LoVo (cell line): ENCODE measurements around the gene GABRG3.
A peak's percentile ranks its signal among the peaks of the same experiment; 100 is the strongest.

Experiments
- DNase-seq: peaks from one replicate; pipeline ENCODE4 v3.0.0-alpha.2; 2016; ENCODE audit warnings: low spot score

Gene GABRG3

DNA sequence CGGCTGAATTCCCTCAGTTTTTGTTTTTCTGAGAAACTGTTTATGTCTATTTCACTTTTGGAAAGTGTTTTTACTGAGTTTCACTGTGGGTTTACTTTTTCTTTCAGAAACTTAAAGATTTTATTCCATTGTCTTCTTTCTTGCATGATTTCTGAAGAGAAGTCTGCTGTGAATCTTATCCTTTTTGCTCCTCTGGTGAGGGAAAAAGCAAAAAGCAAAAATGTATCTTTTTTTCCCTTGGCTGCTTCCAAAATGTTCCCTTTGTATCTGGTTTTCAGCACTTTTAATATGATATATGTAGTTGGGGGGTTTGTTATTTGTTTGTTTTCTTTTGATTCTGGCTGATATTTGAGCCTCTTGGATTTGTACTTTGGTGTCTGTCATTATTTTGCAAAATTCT, 538.0 kb downstream of the GABRG3 start:
- DNase-seq: no peak

DNA sequence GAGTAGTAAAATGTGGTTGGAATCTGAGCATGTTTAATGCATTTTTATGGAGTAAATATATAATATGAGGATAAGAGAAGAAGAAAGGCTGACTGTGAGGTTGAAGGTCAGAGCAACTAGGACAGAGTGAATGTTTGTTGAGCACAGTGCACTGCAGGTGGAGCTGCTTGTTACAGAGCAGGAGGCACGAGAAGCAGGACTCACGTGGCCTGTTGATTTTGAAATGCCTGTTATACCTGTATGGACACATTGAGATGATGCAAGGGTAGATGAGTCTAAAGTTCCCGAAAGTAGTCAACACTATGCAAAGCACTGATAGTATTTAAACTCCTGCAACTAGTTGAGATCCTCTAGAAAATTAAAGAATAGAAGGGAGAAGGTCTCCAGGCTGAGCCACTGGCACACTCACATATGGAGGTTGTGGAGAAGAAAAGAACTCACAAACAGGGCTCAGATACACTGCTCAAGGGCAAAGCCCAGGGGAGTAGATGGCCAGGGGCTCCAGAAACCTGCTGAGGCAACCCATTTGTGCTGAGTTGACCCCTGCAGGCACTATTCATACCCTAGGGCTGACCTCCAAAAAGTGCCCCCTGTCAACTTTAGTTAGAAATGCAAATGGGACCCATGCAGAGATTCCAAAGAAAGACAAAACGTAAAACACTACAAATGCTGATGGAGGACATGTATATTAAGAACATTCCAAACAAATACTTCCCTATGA, 541.5 kb downstream of the GABRG3 start:
- DNase-seq: no peak

DNA sequence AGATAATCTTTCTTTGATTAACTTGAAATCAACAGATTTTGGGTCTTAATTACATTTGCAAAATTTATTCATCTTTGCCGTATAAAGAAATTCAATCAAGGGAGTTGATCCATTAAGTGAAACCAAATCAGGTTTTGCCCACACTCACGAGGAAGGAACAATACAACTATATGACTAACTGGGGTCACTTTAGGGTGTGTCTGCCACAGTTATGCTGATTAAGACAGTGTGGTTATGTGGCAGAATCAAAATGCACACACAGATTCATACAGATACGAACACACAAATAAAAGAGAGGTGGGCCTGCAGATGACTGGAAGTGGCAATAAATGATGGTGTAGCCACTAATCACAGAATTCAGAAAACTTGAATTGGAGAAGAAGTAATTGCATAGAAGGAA, 543.5 kb downstream of the GABRG3 start:
- peak; percentile 6 for DNase-seq

DNA sequence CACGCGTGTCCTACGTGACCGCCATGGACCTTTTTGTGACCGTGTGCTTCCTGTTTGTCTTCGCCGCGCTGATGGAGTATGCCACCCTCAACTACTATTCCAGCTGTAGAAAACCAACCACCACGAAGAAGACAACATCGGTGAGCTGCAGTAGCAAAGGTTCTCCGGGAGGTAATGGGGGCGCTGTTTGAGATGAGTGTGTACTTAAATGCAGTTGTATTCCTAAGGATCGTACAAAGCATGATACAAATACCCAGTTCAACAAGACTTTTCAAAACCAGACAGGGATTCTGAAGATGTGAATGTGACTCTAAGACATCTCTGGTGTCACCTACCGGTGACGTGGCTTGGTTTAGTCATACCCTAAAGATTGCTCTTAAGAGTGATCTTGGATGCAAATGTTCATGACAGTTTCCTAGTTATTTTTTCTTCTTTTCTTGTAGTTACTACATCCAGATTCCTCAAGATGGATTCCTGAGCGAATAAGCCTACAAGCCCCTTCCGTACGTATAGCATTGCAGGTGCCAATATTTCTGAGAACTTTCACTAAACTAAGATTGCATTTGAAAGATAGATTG, 556.6 kb downstream of the GABRG3 start:
- no peak for DNase-seq

DNA sequence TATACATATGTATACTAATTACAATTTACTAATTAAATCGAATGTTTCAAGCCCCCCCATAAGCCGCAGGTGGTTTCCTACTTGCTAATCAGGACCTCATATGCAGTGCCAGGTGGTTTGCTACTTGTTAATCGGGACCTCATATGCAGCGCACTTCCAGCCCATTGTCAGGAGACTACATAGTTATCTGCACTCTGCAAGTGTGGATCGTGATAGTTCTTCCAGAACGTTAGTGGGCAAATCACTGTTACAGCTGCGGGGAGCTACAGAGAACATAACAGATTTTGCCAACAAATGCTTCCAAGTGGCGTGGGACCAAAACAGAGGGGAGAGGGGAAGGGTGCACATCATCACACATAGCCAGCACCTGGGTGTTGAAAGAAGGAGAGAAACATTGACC, 558.4 kb downstream of the GABRG3 start:
- DNase-seq: no peak

DNA sequence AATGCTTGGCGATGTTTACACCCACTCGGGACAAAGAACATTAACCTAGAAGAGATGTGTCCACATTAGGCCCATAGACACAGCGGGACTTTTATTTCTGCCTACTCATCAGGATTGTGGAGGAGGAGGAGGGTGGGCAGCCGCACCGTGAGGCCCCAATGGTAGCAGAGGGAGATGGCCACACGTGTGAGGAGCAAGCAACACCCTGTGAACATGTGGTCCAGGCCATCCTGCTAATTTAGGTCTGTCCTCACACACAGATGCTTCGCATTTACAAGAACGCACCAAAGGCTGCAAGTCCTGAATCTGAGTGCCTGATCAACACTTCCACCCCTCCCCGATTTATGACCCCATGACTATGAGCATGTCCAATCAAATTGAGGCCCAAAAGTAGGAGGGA, 560.0 kb downstream of the GABRG3 start:
- no peak for DNase-seq

DNA sequence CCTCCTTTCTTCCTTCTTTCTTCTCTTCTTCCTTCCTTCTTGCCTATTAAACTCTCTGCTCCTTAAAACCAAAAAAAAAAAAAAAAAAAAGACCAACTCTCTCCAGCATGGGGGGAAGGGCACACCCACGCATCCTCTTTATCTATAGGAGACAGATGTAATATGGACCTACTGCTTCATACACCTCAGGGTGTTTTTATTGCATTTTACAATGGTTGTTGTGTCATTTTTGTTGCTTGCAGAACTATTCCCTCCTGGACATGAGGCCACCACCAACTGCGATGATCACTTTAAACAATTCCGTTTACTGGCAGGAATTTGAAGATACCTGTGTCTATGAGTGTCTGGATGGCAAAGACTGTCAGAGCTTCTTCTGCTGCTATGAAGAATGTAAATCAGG, 561.4 kb downstream of the GABRG3 start:
- DNase-seq: no peak

DNA sequence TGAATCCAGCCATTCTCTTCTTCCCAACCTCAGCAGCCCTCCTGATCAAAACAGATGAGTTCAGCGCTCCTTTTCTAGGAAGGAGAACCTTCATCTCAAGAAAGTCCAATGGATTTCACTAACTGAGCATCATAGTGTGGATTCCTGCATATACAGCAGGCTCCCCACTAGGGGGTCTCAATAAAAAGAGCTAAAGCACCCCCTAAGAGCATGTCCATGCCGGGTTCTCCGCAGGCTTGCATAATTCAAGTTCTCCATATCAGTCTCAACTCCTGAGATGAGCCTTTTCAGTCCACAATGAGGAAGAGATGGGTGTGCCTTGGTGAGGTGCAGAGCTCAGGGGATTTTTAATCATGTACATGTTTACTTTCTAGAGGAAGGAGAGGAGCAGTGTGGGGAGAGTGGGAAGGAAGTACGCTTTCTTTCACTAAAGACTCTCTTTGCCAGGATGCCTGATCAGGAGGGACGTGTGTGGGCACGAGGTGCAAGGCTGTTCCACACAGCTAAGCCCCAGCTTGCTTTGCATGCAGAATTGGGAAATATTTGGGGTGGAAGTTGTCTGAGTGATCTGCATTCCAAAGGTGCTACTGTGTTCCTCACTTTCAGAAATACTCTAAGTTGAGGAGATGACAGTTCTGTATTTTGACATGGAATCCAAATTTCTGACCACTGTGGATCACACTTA, 564.6 kb downstream of the GABRG3 start:
- no peak for DNase-seq

DNA sequence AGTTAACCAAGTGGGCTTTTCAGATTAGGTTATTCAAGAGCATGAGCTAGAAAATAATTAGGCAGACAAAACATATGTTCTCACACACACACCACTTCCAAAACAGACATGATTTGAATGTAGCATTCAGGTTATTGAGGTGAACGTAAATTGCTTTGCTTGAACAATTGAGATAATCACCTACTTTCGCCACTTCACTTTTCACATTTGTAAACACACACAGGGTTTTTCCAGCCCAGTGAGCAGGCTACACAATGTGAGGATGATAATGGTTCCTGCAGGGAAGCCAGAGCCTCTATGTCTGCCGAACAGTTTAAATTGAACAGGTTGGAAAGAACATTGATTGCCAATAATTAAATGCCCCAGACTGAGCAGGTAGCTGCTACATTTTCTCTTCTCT, 567.3 kb downstream of the GABRG3 start:
- no peak for DNase-seq

DNA sequence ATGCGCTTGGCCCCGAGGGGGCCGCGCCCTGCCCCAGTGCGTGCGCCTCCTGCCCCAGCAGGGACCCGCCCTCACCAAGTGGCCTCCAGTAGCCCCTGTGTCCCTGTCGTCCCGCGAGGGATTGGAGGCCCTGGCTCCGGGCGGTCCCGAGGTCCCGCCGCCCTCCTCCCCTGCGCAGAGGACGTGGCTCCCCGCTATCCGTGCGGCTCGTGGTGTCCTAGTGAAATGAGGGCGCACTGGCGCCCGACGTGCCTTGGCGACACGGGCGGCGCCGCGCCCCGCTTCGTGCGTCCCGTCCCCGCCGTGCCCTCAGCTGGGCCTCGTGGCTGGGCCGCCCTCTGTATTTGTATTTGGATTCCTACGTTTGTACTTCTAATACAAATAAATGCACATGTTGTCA, 570.6 kb downstream of the GABRG3 start:
- DNase-seq: no peak

DNA sequence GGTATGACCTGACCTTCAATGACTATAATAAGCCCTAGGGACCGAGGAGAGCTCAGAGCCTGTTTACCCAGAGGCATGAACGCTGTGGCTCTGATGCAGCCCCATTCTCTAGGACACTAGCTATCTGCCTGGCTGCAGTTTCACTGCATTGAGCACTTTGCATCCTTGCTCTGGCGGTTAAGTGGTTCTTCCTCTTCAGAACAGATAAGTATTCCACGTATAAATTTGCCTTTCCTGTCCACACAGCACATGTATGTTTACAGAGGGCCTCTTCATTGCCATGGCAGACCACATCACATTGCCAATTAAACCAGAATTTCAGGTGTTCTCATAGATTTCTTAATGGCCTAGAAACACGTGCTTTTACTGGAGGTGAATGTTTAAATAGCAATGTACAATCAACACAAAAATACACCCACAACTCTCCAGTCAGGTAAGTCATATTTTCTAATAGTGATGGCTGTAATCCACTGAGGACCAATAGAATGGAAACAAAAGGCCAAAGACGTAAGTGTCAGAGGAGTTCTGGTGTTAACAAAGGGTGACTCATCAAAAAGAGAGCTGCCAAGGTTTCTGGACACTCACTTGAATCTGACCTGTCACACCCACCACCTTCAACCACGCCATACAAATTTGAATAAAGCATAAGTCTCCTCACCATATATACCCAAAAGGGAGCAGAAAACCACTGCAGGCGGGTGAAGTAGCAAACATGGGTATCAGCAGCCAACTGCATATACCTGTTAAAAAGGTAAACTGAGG, 574.7 kb downstream of the GABRG3 start:
- no peak for DNase-seq

DNA sequence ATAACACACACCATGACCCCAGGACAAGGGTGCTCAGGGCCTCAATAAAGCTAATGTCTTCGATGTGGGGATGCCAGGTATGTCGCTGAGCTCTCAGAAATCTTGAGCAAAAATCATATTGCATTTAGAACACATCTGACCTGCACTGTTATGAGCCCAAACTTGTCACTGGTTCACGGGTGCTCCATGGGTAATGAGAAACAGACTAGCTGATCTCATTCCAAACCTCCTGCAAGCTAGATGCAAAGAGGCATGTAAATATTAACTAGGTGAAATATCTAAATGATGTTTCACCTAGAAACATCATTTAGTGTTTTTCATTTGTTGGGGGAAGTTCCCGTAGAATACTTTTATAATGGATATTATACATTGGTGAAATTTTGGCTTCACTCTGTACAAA, 578.8 kb downstream of the GABRG3 start:
- no peak for DNase-seq

DNA sequence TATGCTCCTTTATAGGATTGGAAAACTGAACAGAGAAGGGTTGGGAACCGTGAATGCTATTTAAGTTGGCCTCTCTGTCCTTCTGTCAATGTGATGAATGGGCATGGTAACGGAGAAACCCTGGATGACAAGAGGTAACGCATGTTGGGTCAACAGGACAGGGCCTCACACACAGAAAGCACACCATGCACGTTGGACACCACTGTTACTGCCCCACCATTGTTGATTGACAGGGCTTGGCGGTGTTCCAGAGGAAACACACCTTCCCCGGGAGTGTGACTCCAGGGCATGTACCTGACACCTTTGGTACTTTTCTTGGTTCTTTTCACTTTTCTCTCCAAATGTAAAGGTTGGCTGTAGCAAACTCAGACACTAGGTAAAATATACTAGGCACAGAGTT, 579.7 kb downstream of the GABRG3 start:
- DNase-seq: no peak

DNA sequence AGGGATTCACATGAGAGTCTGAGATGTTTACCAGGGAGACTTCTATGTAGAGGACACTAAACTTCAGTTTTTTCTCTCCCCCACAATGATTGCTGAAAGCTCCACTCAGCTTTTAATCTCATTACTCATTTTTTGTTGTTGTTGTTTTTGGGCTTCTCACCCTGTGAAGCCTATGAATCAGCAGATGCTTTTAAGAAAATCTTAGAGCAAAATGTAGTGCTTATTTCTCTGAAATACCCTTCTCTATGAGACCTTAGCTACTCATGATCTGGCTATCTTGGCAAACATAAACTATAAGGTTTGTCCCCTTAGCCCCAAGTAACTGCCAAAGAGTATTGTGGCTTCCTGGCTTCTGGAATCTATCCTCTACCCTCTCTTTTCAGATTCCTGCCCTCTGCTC, 590.8 kb downstream of the GABRG3 start:
- no peak for DNase-seq

DNA sequence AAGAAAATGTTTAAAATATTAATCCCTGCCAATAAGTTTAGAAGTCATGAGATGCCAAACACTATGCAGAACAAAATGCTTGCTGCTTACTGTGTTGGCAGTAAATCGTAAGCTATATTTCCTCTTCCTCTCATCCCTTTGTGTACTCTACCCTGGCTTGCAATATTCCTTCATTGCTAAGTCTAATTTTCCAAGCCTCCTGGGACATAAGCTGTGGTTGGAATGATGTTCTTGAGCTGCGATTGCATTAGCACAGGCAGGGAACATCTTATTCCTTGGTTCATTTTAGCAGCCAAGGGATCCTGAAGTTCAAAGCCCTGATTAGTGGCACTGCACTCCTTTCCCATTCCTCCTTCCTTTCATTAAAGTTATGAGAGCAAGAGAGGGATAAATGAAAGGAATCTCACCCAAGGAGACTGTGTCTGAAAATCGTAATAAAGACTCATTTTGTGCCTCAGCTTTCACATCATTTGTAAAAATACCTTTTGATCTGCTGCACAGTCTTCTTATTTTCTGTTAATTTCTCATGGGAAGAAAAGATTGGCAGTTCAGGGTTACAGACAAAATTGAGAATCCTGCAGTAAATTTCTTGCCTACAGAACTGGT, 592.9 kb downstream of the GABRG3 start:
- no peak for DNase-seq

DNA sequence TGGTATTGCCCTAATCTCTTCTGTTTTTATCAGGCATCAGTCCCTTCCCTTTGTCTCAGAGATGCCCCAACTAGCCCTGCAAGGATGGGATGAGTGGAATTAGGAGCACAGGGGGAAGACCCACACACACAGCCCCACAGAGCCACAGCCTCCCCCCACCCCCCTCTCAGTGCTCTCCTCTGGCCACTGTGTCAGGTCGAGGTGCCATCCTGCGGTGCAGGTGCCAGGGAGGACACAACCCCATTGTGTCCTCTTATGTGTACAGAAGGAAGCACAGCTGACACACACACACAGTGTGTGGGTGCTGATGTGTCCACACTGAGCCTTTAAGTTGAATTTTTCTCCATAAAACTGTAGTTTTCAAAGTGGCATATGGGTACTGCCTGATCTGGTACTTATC, 593.7 kb downstream of the GABRG3 start:
- DNase-seq: no peak

DNA sequence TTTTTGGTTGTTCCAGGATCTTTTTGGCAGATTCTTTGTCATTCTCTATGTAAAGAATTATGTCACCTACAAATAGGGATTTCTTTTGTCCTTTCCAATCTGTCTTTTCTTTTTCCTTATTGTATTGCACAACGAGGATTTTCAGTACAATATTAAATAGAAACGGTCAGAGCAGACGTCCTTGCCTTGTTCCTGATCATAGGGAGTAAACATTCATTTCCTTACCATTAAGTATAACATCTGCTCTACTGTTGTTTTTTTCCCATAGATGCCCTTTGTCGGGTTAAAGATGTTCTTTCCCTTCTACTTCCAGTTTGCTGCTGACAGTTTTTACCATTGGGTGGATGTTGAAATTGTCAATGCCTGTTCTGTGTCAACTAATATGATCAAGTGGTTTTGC, 599.8 kb downstream of the GABRG3 start:
- DNase-seq: no peak

DNA sequence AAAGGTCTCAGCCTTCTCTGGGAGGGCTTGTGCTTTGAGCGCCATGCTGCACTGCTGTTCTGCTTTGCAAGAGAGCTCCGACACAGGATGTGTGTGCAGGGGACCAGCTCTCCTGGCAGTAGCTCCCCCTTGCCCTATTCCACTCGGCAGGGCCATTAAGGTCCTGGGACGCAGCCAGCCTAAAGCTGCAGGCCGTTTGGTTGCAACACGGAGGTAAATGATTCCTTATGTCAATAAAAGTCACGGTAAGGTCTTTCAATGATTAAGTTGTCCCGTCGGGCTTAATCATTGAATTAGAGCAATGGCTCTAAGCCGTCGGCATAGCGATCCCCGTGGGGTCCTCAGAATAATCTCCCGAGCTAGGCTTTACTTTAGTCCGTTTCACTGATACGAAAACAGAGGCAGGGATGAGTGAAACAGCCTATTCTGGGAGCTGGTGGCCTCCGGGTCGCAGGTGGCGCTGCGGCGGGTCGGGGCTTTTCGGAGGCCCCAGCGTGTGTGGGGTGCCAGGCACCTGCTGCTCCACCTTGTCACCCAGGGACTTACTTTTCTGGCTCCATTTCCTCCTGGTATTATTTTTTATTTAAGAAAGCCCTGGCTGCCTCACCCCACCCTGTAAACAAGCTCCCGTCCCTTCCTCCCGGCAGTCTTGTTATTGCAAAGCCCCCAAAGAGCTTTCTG, 603.0 kb downstream of the GABRG3 start:
- no peak for DNase-seq

DNA sequence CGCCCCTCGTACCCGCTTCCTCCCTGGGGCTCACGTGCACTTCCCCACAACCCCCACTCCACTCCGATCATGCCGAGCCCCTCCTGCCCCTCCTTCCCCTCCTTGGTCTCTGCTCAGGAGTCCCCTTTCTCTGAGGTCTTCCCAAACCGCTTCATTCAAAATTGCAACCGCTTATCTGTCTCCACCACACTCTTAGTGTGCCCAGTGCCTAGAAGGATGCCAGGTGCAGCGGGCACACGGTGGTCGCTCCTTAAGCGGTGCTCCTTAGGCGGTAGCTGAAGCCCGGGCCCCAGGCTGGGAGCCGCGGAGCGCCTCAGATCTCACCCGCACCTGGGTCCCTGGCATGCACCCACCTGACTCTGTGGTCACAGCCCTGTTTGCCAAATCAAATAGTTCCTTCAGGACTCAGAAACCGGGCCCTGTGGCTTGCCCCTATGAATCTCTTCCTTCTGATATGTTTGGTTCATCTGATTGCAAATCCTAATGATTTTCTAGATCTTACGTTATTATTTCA, 603.6 kb downstream of the GABRG3 start:
- DNase-seq: no peak

DNA sequence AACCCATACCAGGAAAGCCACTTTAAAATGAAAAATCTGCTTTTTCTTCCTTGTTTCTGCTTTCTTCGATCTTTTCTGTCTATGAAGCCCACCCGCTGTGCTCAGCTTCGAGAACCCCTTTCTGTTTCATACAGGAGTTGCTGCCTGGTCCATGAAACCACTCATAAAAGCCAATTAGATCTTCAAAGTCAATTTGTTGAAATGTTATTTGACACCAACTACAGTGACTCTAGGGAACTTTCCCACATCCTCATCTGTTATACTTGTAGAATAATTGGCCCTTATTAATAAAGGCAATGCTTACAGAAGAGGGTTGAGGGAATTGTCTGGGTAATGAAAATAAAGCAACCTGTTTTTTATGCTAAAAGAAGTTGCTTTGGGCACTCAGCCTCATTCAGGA, 604.5 kb downstream of the GABRG3 start:
- DNase-seq: no peak

DNA sequence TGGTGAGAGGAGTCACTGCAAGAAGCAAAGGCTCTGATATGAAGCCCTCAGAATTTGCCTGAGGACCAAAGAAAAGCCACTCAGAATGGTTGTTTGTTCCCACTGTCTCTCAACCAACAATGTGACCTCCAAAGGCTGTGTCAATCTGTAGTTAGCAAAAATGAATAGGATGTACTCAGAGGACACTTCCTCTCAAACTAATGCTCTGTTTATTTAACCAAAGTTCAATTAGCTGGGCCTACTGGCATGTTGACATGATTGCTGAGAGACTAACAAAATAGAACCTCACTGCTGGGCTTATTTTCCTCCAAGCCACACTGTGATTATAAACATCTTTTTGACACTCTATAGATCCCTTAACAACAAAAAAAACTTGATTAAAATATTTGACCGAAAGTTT, 605.6 kb downstream of the GABRG3 start:
- DNase-seq: no peak

DNA sequence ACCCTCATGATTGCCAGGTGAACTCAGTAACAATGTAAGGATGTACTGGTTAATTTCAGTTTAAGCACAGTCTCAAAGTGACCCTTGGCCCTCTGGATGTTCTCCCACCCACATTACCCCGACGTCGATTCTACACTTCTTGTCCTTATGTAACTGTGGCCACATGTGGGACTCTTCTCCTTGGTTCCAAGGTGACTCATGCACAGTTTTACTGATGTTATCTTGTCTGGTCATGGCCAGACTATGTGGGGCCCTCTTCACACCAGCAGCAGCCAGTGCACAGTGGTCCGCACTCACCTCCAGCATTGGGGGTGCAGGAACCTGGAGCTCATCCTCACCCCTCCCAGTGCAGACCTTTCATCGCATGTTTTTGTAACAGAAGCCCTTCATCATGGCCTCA, 608.8 kb downstream of the GABRG3 start:
- DNase-seq: no peak
